DND-41 (cell line): ENCODE results near the gene RABAC1.

ENCODE experiments used
- CTCF ChIP-seq: IDR thresholded peaks from 2 replicates; pipeline ENCODE4 v1.5.1; 2012; ENCODE audit warnings: borderline replicate concordance, low read length, moderate library complexity, mild to moderate bottlenecking; ENCODE audit not compliant: poor library complexity, severe bottlenecking; ENCODE audit errors: extremely low read depth
- EZH2 ChIP-seq: IDR thresholded peaks from 3 replicates; pipeline ENCODE4 v1.6.1; 2012; ENCODE audit warnings: borderline replicate concordance, low read depth, mild to moderate bottlenecking, moderate library complexity, low read length, inconsistent platforms; ENCODE audit not compliant: severe bottlenecking

GRCh38 chr19:41932720-41933332, 26.3 kb downstream of the RABAC1 start:
- TF ChIP-seq CTCF (no peak), EZH2 (no peak)
